ENCODE measurements around the gene AGPAT2. TPM values are rescaled to one million over a fixed set of nuclear protein-coding genes. Genes with fewer than 3 reads are reported as not detected.

The AGPAT2 gene
- total and polyA plus RNA-seq, 2 experiments from 2014 or later, result 31.8 to 44.7 TPM

- H3K36me3 ChIP-seq (ENCODE audit: insufficient read depth), result no peaks in the 10 kb centered on the region
- Mint-ChIP-seq H3K36me3 (ENCODE audit: low read depth) (no peaks in the 10 kb centered on the region), H3K27ac (no peak within 1 kb of the TSS), H3K9me3 (no peaks in the 10 kb centered on the region), H3K4me3 (no peak within 1 kb of the TSS), H3K27me3 (ENCODE audit: insufficient read depth, low read depth, poor library complexity) (no peaks in the 10 kb centered on the region), H3K4me1 (no peaks in the 10 kb centered on the region)
- no peak for DNase-seq (ENCODE audit: low spot score)
- H3K4me3 ChIP-seq, result no peak within 1 kb of the TSS
- no peaks in the 10 kb centered on the region for H3K79me2 ChIP-seq (replicated peaks; ENCODE audit: insufficient read depth)
- no peaks in the 10 kb centered on the region for H3K9me2 ChIP-seq (ENCODE audit: insufficient read depth)
- H3F3A ChIP-seq (replicated peaks; ENCODE audit: low read depth), result no peaks in the 10 kb centered on the region
- no peak within 1 kb of the TSS for H3K4me2 ChIP-seq
- no peak for TF ChIP-seq ZNF462 (CRISPR knock-in tag; IDR thresholded peaks at IDR 0.05)
- no peak for TF ChIP-seq ZNF114 (CRISPR knock-in tag; IDR thresholded peaks at IDR 0.05)
- TF ChIP-seq CREB1 (CRISPR knock-in tag; IDR thresholded peaks at IDR 0.05; ENCODE audit: low read depth), result no peak
- no peak for TF ChIP-seq EZH2phosphoT487 (IDR thresholded peaks at IDR 0.05; ENCODE audit: unreplicated experiment)
- H3K27me3 ChIP-seq (ENCODE audit: insufficient read depth), result no peaks in the 10 kb centered on the region
- no peaks in the 10 kb centered on the region for H4K20me1 ChIP-seq (replicated peaks; ENCODE audit: insufficient read depth)
- no peak for ATAC-seq
- H2AFZ ChIP-seq, result no peak within 1 kb of the TSS
- H3K27ac ChIP-seq (ENCODE audit: low read depth), result no peak within 1 kb of the TSS
- no peaks in the 10 kb centered on the region; the same call in 1 of the 2 replicates for H3K4me1 ChIP-seq (ENCODE audit: insufficient read depth)
Measured at GRCh38 chr9:136662656-136663581, 24.3 kb downstream of the AGPAT2 start, which contains the start of gene EGFL7. Gene EGFL7, plus strand, starts transcription at chr9:136662916. Its CDS starts 5,367 bp downstream, at chr9:136668283.

GRCh38 chr9:136662326-136662655, 25.0 kb downstream of the AGPAT2 start:
- H3K27me3 ChIP-seq (ENCODE audit: insufficient read depth), result no peaks in the 10 kb centered on the region
- H3K4me1 Mint-ChIP-seq, result no peaks in the 10 kb centered on the region
- H3K27ac Mint-ChIP-seq, result no peak overlapping the region
- TF ChIP-seq EZH2phosphoT487 (IDR thresholded peaks at IDR 0.05; ENCODE audit: unreplicated experiment) (no peak), ZNF462 (CRISPR knock-in tag; IDR thresholded peaks at IDR 0.05) (no peak)

More at GRCh38 chr9:136662326-136662655, 25.0 kb downstream of the AGPAT2 start:
- H3K27me3 Mint-ChIP-seq (ENCODE audit: insufficient read depth, low read depth, poor library complexity), result no peaks in the 10 kb centered on the region
- no peak overlapping the region for H3K4me3 Mint-ChIP-seq
- DNase-seq (ENCODE audit: low spot score) (no peak), ATAC-seq (no peak)
- Histone ChIP-seq H2AFZ (no peak overlapping the region), H3K36me3 (ENCODE audit: insufficient read depth) (no peaks in the 10 kb centered on the region), H4K20me1 (replicated peaks; ENCODE audit: insufficient read depth) (no peaks in the 10 kb centered on the region), H3K27ac (ENCODE audit: low read depth) (no peak overlapping the region), H3F3A (replicated peaks; ENCODE audit: low read depth) (no peaks in the 10 kb centered on the region), H3K4me3 (no peak overlapping the region), H3K79me2 (replicated peaks; ENCODE audit: insufficient read depth) (no peaks in the 10 kb centered on the region), H3K4me1 (ENCODE audit: insufficient read depth) (no peaks in the 10 kb centered on the region; the same call in 1 of the 2 replicates), H3K9me2 (ENCODE audit: insufficient read depth) (no peaks in the 10 kb centered on the region), H3K4me2 (no peak overlapping the region)
- H3K36me3 Mint-ChIP-seq (ENCODE audit: low read depth), result no peaks in the 10 kb centered on the region
- H3K9me3 Mint-ChIP-seq, result no peaks in the 10 kb centered on the region
